OCI-LY7 (cell line): ENCODE data around the gene ZBED5.

Experiments used
- EZH2phosphoT487 ChIP-seq: fragments of 200-600 bp; sonication (generic); IDR thresholded peaks from 2 replicates; pipeline ENCODE4 v1.6.1; 2018; ENCODE audit warnings: low read depth, borderline replicate concordance, mild to moderate bottlenecking, mixed run types, antibody characterized with exemption, low read length, moderate library complexity, mixed read lengths
- TF ChIP-seq, protein P1 (sequence below): fragments of 200-600 bp; sonication (generic); conservative IDR thresholded peaks from 2 replicates; pipeline ENCODE4 v1.5.1; 2014; ENCODE audit warnings: mild to moderate bottlenecking, antibody characterized with exemption, low read length, moderate library complexity, mixed read lengths

DNA sequence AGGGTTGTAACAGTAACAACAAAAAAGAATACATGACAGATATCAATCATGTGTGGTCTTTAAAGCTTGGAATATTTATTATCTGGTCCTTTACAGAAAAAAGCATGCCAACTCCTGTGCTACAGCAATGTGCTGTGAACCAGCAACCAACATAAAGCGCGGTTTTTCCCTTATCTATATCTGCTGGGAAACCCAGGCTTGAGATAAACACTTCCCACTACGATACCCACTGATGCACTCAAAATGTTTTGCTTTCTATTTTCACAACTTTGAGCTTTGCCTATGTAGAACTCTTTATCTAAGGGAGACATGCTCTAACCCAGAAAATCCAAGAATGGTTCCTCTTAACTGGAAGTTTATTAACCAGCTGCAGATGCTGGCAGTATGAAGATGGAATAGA lies 19.0 kb downstream of the ZBED5 start:
- no peak for TF ChIP-seq EZH2phosphoT487
- TF ChIP-seq, protein P1, sequence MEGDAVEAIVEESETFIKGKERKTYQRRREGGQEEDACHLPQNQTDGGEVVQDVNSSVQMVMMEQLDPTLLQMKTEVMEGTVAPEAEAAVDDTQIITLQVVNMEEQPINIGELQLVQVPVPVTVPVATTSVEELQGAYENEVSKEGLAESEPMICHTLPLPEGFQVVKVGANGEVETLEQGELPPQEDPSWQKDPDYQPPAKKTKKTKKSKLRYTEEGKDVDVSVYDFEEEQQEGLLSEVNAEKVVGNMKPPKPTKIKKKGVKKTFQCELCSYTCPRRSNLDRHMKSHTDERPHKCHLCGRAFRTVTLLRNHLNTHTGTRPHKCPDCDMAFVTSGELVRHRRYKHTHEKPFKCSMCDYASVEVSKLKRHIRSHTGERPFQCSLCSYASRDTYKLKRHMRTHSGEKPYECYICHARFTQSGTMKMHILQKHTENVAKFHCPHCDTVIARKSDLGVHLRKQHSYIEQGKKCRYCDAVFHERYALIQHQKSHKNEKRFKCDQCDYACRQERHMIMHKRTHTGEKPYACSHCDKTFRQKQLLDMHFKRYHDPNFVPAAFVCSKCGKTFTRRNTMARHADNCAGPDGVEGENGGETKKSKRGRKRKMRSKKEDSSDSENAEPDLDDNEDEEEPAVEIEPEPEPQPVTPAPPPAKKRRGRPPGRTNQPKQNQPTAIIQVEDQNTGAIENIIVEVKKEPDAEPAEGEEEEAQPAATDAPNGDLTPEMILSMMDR, result no peak
